ENCODE measurements around the gene SLC25A13. TPM values are rescaled to one million over a fixed set of nuclear protein-coding genes. Genes with fewer than 3 reads are reported as not detected.
A peak's percentile ranks its signal among the peaks of the same experiment; 100 is the strongest.

SLC25A13 gene
- total and polyA plus RNA-seq, 2 of the 13 experiments (the other 11 are each of a cell fraction or from before 2014, with no cell fraction given), result 36.2 to 84.9 TPM

DNA sequence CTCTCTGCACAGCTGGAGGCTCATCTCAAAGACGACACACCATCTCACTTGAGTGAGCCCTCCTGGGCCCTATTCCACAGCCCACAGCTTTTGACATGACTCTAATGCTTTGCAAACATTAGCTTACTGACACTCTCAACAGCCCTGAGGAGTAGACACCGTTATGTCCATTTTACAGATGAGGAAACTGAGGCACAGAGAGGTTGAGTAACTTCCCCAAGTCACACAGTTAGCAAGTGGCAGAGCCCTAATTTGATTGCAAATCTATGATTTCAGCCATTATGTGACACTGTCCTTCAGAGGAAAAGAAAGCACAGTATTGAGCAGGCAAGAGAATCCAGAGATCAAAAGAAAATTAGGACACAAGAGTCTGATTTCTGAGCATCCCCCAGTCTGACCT is 16.0 kb downstream of the SLC25A13 start:
- Histone ChIP-seq H3K79me2 (ENCODE audit: insufficient read depth, low read length) (peaks cover 94% of the 10 kb centered on the region), H3K27ac (ENCODE audit: extremely low read length, insufficient read depth, low read length) (no peak overlapping the region), H3K9me3 (ENCODE audit: low read length) (no peaks in the 10 kb centered on the region), H3K27me3 (ENCODE audit: control insufficient read depth in 1 of 2, insufficient read depth in 2 of 2, low read length in 2 of 2) (no peaks in the 10 kb centered on the region), H3K4me3 (replicated peaks in 1 of 3; ENCODE audit: insufficient read depth in 1 of 3, low read depth in 2 of 3, low read length in 3 of 3) (no peak overlapping the region), H3K4me1 (ENCODE audit: insufficient read depth, low read length) (peaks cover 96% of the 10 kb centered on the region), H2AFZ (ENCODE audit: low read length) (no peak overlapping the region), H3K9ac (ENCODE audit: insufficient read depth, low read depth, low read length) (no peak overlapping the region), H4K20me1 (ENCODE audit: insufficient read depth, low read length) (peaks cover 17% of the 10 kb centered on the region), H3K36me3 (replicated peaks in 1 of 2; ENCODE audit: control insufficient read depth in 1 of 2, insufficient read depth in 2 of 2, low read length in 2 of 2) (peaks cover 4 to 11% of the 10 kb centered on the region in 2 experiments), H3K4me2 (ENCODE audit: low read depth, low read length) (no peak overlapping the region)
- ChIA-PET POLR2A (no interaction called here), CTCF (ENCODE audit: low intra/inter-chr PET ratio, low total read pairs) (no interaction called here)
- 94% methylated on average over 2 of the region's 2 CpGs for WGBS (ENCODE audit: low lambda C conversion rate)
- intact Hi-C loops (cut with micrococcal nuclease; ENCODE audit: unreplicated experiment) (loop anchor here (10.0 kb wide), 1 partner anchor 51 kb away; no protein-coding TSS in a partner anchor), in situ Hi-C loops (cut with HindIII; ENCODE audit: extremely low pct_ligation_motif_present, low pct_unique_long_range_greater_than_20kb) (loop anchor here (25.0 kb wide), 1 partner anchor 706 kb away; the partner anchor contains the start of genes DLX5 and DLX6)
- BruUV-seq (replicated peaks), result no TSS peak
- TF ChIP-seq CHD4 (IDR thresholded peaks at IDR 0.05; ENCODE audit: borderline replicate concordance, low read length) (0 out of 2 replicates have a peak, but pooled peaks have one; percentile 39), ELF4 (CRISPR knock-in tag; IDR thresholded peaks at IDR 0.05; ENCODE audit: borderline replicate concordance) (no peak), ZNF768 (CRISPR knock-in tag; IDR thresholded peaks at IDR 0.05) (peak; percentile 28; the same call in 1 of the 2 replicates), ZNF225 (CRISPR knock-in tag; IDR thresholded peaks at IDR 0.05) (no peak), ZNF562 (CRISPR knock-in tag; IDR thresholded peaks at IDR 0.05; ENCODE audit: borderline replicate concordance) (no peak), KDM1A (CRISPR knock-in tag; IDR thresholded peaks at IDR 0.05) (0 out of 2 replicates have a peak, but pooled peaks have one; percentile 12), RBM22 (optimal IDR thresholded peaks at IDR 0.05; ENCODE audit: low read length) (peak; percentile 40), ZMYM3 (CRISPR knock-in tag; IDR thresholded peaks at IDR 0.05) (0 out of 2 replicates have a peak, but pooled peaks have one; percentile 47), ZNF629 (CRISPR knock-in tag; conservative IDR thresholded peaks at IDR 0.05) (peak; percentile 93), ZNF460 (CRISPR knock-in tag; IDR thresholded peaks at IDR 0.05; ENCODE audit: borderline replicate concordance) (no peak)
- TF ChIP-seq, protein P1, sequence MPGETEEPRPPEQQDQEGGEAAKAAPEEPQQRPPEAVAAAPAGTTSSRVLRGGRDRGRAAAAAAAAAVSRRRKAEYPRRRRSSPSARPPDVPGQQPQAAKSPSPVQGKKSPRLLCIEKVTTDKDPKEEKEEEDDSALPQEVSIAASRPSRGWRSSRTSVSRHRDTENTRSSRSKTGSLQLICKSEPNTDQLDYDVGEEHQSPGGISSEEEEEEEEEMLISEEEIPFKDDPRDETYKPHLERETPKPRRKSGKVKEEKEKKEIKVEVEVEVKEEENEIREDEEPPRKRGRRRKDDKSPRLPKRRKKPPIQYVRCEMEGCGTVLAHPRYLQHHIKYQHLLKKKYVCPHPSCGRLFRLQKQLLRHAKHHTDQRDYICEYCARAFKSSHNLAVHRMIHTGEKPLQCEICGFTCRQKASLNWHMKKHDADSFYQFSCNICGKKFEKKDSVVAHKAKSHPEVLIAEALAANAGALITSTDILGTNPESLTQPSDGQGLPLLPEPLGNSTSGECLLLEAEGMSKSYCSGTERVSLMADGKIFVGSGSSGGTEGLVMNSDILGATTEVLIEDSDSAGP (CRISPR knock-in tag; IDR thresholded peaks at IDR 0.05; ENCODE audit: borderline replicate concordance), result no peak
- DNase-seq (ENCODE audit: low spot score) (no peak), ATAC-seq (no peak), FAIRE-seq (no peak)
